HG03045 (cell line): ENCODE results near the gene CDKN2B-AS1.

Experiments
- ATAC-seq: cut with Tn5 transposase; IDR thresholded peaks from one replicate; pipeline ENCODE4 v1.9.1; 2021; ENCODE audit warnings: mild to moderate bottlenecking, moderate library complexity; ENCODE audit not compliant: unreplicated experiment

CDKN2B-AS1 gene

GRCh38 chr9:22147813-22148527 is 153.4 kb downstream of the CDKN2B-AS1 start:
- ATAC-seq, result no peak

GRCh38 chr9:22148528-22148875 is 153.9 kb downstream of the CDKN2B-AS1 start:
- no peak for ATAC-seq

GRCh38 chr9:22148876-22149637 is 154.5 kb downstream of the CDKN2B-AS1 start:
- no peak for ATAC-seq

GRCh38 chr9:22154064-22154463 is 159.5 kb downstream of the CDKN2B-AS1 start:
- ATAC-seq, result no peak

GRCh38 chr9:22156586-22156985 is 162.0 kb downstream of the CDKN2B-AS1 start:
- ATAC-seq, result no peak

GRCh38 chr9:22157276-22157675 is 162.7 kb downstream of the CDKN2B-AS1 start:
- ATAC-seq, result no peak

GRCh38 chr9:22157828-22158227 is 163.2 kb downstream of the CDKN2B-AS1 start:
- ATAC-seq, result no peak

GRCh38 chr9:22158271-22158670 is 163.7 kb downstream of the CDKN2B-AS1 start:
- no peak for ATAC-seq

GRCh38 chr9:22158927-22159346 is 164.3 kb downstream of the CDKN2B-AS1 start:
- ATAC-seq, result no peak

- ATAC-seq, result no peak
Measured at GRCh38 chr9:22159586-22159985, 165.0 kb downstream of the CDKN2B-AS1 start.

GRCh38 chr9:22160221-22160620 is 165.6 kb downstream of the CDKN2B-AS1 start:
- ATAC-seq, result no peak

GRCh38 chr9:22165144-22165543 is 170.6 kb downstream of the CDKN2B-AS1 start:
- ATAC-seq, result no peak

GRCh38 chr9:22169243-22169642 is 174.7 kb downstream of the CDKN2B-AS1 start:
- no peak for ATAC-seq

- no peak for ATAC-seq
Measured at GRCh38 chr9:22169727-22170503, 175.3 kb downstream of the CDKN2B-AS1 start.
